ENCODE data around the gene DVL1.

GRCh38 chr1:1340185-1340584 is 9.0 kb downstream of the DVL1 start:
- TF ChIP-seq CTCF (IDR thresholded peaks at IDR 0.05) (no peak), EP300 (IDR thresholded peaks at IDR 0.05) (no peak)

Data from tibial nerve (tissue), 4 donors.